DOHH2 (cell line): ENCODE data around the gene SLC35F6.

ENCODE experiments used
- H3F3A ChIP-seq: fragments of 200-600 bp; sonication (generic), shearing (Covaris generic); 2 replicates; pipeline ENCODE4 v1.6.0; 2016; ENCODE audit warnings: antibody characterized with exemption, mild to moderate bottlenecking; ENCODE audit not compliant: control insufficient read depth, insufficient read depth
- H3K27ac ChIP-seq: fragments of 200-600 bp; sonication (generic); 2 replicates; pipeline ENCODE4 v1.5.1; 2014; ENCODE audit warnings: low read depth, mild to moderate bottlenecking, low read length, moderate library complexity
- H3K27me3 ChIP-seq: fragments of 200-600 bp; sonication (generic); 2 replicates; pipeline ENCODE4 v1.6.1; 2014; ENCODE audit warnings: mild to moderate bottlenecking, low read length, mixed read lengths; ENCODE audit not compliant: control insufficient read depth
- H3K36me3 ChIP-seq: fragments of 200-600 bp; sonication (generic); 2 replicates; pipeline ENCODE4 v1.6.1; 2014; ENCODE audit warnings: mild to moderate bottlenecking, low read length, moderate library complexity, mixed read lengths; ENCODE audit not compliant: control insufficient read depth
- H3K4me1 ChIP-seq: fragments of 200-600 bp; sonication (generic); 2 replicates; pipeline ENCODE4 v1.6.1; 2014; ENCODE audit warnings: mild to moderate bottlenecking, low read length, mixed read lengths; ENCODE audit not compliant: control insufficient read depth
- H3K4me2 ChIP-seq: fragments of 200-600 bp; sonication (generic); 2 replicates; pipeline ENCODE4 v1.6.0; 2014; ENCODE audit warnings: mild to moderate bottlenecking, low read length, moderate library complexity
- H3K4me3 ChIP-seq: fragments of 200-600 bp; sonication (generic); 2 replicates; pipeline ENCODE4 v1.5.1; 2014; ENCODE audit warnings: mild to moderate bottlenecking, low read length, mixed read lengths
- H3K79me2 ChIP-seq: fragments of 200-600 bp; sonication (generic); 2 replicates; pipeline ENCODE4 v1.6.1; 2014; ENCODE audit warnings: mild to moderate bottlenecking, low read length, mixed read lengths; ENCODE audit not compliant: control insufficient read depth
- H3K9me2 ChIP-seq: fragments of 200-600 bp; sonication (generic); replicated peaks from 2 replicates; pipeline ENCODE4 v1.6.1; 2014; ENCODE audit warnings: mild to moderate bottlenecking, low read length, mixed read lengths; ENCODE audit not compliant: control insufficient read depth
- H3K9me3 ChIP-seq: fragments of 200-600 bp; sonication (generic); 2 replicates; pipeline ENCODE4 v1.6.1; 2014; ENCODE audit warnings: antibody characterized with exemption, low read length, mixed read lengths; ENCODE audit not compliant: control insufficient read depth, insufficient read depth
- H4K20me1 ChIP-seq: fragments of 200-600 bp; sonication (generic); 2 replicates; pipeline ENCODE4 v1.6.0; 2014; ENCODE audit warnings: low read depth, mild to moderate bottlenecking, antibody characterized with exemption, low read length, moderate library complexity; ENCODE audit not compliant: control insufficient read depth, insufficient read depth
- CTCF ChIP-seq: fragments of 200-600 bp; sonication (generic); IDR thresholded peaks from one replicate; pipeline ENCODE4 v1.5.1; 2014; ENCODE audit warnings: antibody characterized with exemption, mild to moderate bottlenecking, low read depth, low read length; ENCODE audit not compliant: poor library complexity, severe bottlenecking
- EZH2phosphoT487 ChIP-seq: fragments of 200-600 bp; sonication (generic); IDR thresholded peaks from 2 replicates; pipeline ENCODE4 v1.6.1; 2017; ENCODE audit warnings: borderline replicate concordance, mild to moderate bottlenecking, antibody characterized with exemption, low read length, moderate library complexity, mixed read lengths

SLC35F6 gene

GRCh38 chr2:26756337-26756736, 7.7 kb upstream of the SLC35F6 start:
- TF ChIP-seq CTCF (no peak), EZH2phosphoT487 (no peak)
- H4K20me1 ChIP-seq: no peaks in the 10 kb centered on the region
- no peaks in the 10 kb centered on the region for H3K27me3 ChIP-seq
- H3K4me3 ChIP-seq: no peak overlapping the region
- no peaks in the 10 kb centered on the region for H3K9me3 ChIP-seq
- no peaks in the 10 kb centered on the region for H3F3A ChIP-seq
- H3K27ac ChIP-seq: no peak overlapping the region
- H3K4me2 ChIP-seq: no peak overlapping the region
- H3K4me1 ChIP-seq: peaks cover 17% of the 10 kb centered on the region
- H3K79me2 ChIP-seq: peaks cover under 1% of the 10 kb centered on the region; the same call in 1 of the 2 replicates
- no peaks in the 10 kb centered on the region for H3K9me2 ChIP-seq
- no peaks in the 10 kb centered on the region for H3K36me3 ChIP-seq

GRCh38 chr2:26757873-26758789, 6.0 kb upstream of the SLC35F6 start:
- Histone ChIP-seq H3K36me3 (no peaks in the 10 kb centered on the region), H3F3A (no peaks in the 10 kb centered on the region), H4K20me1 (no peaks in the 10 kb centered on the region), H3K27me3 (no peaks in the 10 kb centered on the region), H3K9me3 (no peaks in the 10 kb centered on the region), H3K79me2 (no peaks in the 10 kb centered on the region), H3K27ac (no peak overlapping the region), H3K4me2 (no peak overlapping the region), H3K4me3 (no peak overlapping the region), H3K4me1 (no peaks in the 10 kb centered on the region; the same call in 1 of the 2 replicates), H3K9me2 (no peaks in the 10 kb centered on the region)
- TF ChIP-seq CTCF (no peak), EZH2phosphoT487 (no peak)

GRCh38 chr2:26758790-26759321, 5.2 kb upstream of the SLC35F6 start:
- Histone ChIP-seq H3K27me3 (no peaks in the 10 kb centered on the region), H3K9me2 (no peaks in the 10 kb centered on the region), H3K4me1 (peaks cover 4% of the 10 kb centered on the region), H3K9me3 (no peaks in the 10 kb centered on the region), H3K36me3 (no peaks in the 10 kb centered on the region), H4K20me1 (no peaks in the 10 kb centered on the region), H3K27ac (no peak overlapping the region), H3F3A (no peaks in the 10 kb centered on the region), H3K4me3 (no peak overlapping the region), H3K4me2 (no peak overlapping the region), H3K79me2 (no peaks in the 10 kb centered on the region)
- TF ChIP-seq CTCF (no peak), EZH2phosphoT487 (no peak)
